AG04449 (cell line): ENCODE measurements around the gene XPO4.

Experiments used
- CTCF ChIA-PET: fragments of 350-600 bp; formaldehyde crosslinking; extraction: SDS; loops from one replicate; lab custom pipeline; 2021; ENCODE audit warnings: antibody characterized with exemption; lab: Yijun Ruan, JAX
- POLR2A ChIA-PET: fragments of 400-600, 350-600 bp; formaldehyde crosslinking; extraction: SDS; loops from one replicate; lab custom pipeline; 2020; ENCODE audit warnings: antibody characterized with exemption, inconsistent platforms; lab: Yijun Ruan, JAX
- DNase-seq: peaks from one replicate; pipeline ENCODE4 v3.0.0-alpha.2; 2010; ENCODE audit warnings: low read depth, low spot score
- H3K4me3 ChIP-seq: 2 replicates; pipeline ENCODE4 v1.5.1; 2011; ENCODE audit warnings: low read depth, mild to moderate bottlenecking, control low read depth, low read length
- CTCF ChIP-seq: IDR thresholded peaks from one replicate; pipeline ENCODE4 v1.5.1; 2011; ENCODE audit warnings: mild to moderate bottlenecking, moderate library complexity, low read length, control low read depth, inconsistent platforms; ENCODE audit not compliant: insufficient read depth; ENCODE audit errors: missing control alignments

The XPO4 gene

GRCh38 chr13:20782116-20782708 is 120.3 kb downstream of the XPO4 start:
- ChIA-PET POLR2A (no interaction called here), CTCF (interaction anchor here (0.6 kb wide), 1 partner anchor 28 kb away, joined by 3 read pairs; no protein-coding TSS in a partner anchor)
- DNase-seq = no peak
- no peak for TF ChIP-seq CTCF
- H3K4me3 ChIP-seq = no peak overlapping the region

GRCh38 chr13:20780317-20780716 is 122.2 kb downstream of the XPO4 start:
- POLR2A ChIA-PET = no interaction called here
- no peak for DNase-seq
- CTCF ChIA-PET = no interaction called here
- no peak overlapping the region for H3K4me3 ChIP-seq
- no peak for TF ChIP-seq CTCF

GRCh38 chr13:20779405-20779804 is 123.1 kb downstream of the XPO4 start:
- ChIA-PET CTCF (interaction anchor here (0.8 kb wide), 1 partner anchor 136 kb away, joined by 3 read pairs; no protein-coding TSS in a partner anchor), POLR2A (no interaction called here)
- DNase-seq = no peak

GRCh38 chr13:20778311-20778710 is 124.2 kb downstream of the XPO4 start:
- DNase-seq = no peak
- CTCF ChIA-PET = no interaction called here
- no peak for TF ChIP-seq CTCF
- H3K4me3 ChIP-seq = no peak overlapping the region
- POLR2A ChIA-PET = no interaction called here

More at GRCh38 chr13:20779405-20779804, 123.1 kb downstream of the XPO4 start:
- H3K4me3 ChIP-seq = no peak overlapping the region
- TF ChIP-seq CTCF = no peak

GRCh38 chr13:20776751-20777150 is 125.8 kb downstream of the XPO4 start:
- POLR2A ChIA-PET = no interaction called here
- DNase-seq = no peak
- TF ChIP-seq CTCF = no peak
- CTCF ChIA-PET = interaction anchor here (1.3 kb wide), 1 partner anchor 52 kb away, joined by 3 read pairs; no protein-coding TSS in a partner anchor
- H3K4me3 ChIP-seq = no peak overlapping the region

- ChIA-PET POLR2A (no interaction called here), CTCF (interaction anchor here (1.3 to 1.7 kb wide), 2 partner anchors 53 to 66 kb away, joined by 3 read pairs; no protein-coding TSS in a partner anchor)
- no peak for DNase-seq
- no peak for TF ChIP-seq CTCF
- H3K4me3 ChIP-seq = no peak overlapping the region
Measured at GRCh38 chr13:20775961-20776360, 126.6 kb downstream of the XPO4 start.
